Measurements from ENCODE around the gene CHST11. TPM values are rescaled to one million over a fixed set of nuclear protein-coding genes. Genes with fewer than 3 reads are reported as not detected.

Gene CHST11
- total RNA-seq, 1 experiment from 2014 or later: 38.8 TPM

DNA sequence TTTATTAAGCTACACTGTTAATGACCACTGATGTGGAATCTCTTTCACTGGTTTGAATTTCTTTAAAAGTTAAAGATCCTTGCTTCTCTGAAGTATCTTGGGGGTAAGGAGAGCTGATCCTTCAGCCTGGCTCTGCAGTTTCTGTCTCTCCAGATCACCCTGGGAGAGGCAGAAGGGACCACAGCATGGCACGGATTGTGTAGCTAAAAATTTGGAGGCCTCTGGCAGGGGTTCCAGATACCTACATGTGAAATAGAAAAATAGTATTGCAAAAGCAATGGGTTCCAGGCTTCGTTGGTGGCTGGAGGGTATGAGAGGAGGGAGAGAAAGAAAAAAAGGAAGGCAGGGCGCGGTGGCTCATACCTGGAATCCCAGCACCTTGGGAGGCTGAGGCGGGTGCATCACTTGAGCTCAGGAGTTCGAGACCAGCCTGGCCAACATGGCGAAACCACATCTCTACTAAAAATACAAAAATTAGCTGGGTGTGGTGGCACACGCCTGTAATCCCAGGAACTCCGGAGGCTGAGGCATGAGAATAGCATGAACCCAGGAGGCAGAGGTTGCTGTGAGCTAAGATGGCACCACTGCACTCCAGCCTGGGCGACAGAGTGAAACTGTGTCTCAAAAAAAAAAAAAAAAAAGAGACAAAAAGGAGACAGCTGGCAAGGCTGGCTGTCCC, 3.4 kb downstream of the CHST11 start:
- no peak for DNase-seq (ENCODE audit: low read depth)

DNA sequence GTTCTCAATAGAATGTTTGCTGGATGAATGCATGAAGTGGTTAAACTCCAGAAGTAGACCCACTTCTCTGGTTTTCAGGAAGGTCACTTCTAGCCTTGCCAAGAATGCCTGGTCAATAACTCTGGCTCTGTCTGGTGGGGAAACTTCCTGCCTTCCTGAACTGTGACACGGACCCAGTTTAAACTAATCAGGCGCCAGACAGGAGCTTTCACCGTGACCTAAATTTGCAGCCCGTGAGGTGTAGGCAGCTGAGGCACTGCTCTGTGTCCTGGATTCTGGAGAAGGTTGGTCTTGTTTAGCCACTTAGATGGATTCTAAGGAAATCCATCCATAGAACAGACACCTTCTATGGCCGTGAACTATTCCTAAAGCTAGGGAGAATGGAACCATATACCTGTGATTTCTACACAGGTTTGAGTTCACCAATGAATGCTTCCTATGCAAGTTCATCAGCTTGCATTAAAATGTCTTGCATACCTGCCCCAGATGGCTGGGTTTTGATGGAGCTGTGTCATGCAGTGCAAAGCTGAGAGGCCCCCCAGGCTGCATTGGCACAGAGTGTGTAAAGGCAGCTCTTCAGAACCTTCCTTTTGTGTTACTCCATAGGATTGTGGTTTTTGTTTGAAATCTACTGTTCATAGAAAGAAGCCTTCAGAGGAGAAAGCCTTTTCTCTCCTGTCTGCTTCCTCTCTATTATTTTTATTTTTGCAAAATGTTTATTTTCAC, 4.4 kb downstream of the CHST11 start:
- peak; percentile 50 for DNase-seq (ENCODE audit: low read depth)

DNA sequence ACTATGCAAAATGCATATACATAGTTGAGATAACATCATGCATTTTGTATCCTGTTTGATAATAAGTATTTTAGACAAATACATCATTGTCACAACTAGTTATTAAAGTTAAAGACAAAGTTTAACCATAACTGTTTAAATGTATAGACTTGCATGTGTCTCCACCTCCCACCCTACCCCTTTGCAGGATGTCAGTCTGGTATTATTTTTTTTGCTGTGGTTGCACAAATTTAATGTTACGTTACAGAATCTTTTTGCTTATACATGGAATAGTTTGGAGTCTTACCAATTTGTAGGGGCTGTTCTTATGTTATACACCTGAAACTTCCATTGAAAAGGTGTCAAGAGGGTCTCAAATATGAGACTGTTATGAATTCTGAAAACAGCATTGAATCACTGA, 5.6 kb downstream of the CHST11 start:
- DNase-seq (ENCODE audit: low read depth): no peak

DNA sequence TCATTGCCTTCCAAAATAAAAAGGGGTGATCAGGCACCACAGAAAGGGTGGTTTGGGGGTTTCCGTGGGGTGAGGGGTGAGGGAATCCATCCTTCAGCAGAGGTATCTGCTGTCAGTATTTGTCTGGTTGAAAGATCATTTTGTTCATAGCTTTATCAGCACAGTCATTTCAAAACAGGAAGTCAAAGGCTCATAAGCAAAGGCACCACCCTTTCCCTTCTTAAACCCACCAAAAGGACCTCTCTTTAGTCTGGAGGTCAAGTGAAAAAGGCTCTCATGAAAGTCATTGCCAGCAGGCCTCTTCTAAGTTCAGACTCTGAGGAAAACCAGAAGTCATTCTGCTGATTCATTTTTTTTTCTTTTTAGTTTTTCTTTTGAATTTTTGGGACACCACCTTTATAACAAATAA, 6.2 kb downstream of the CHST11 start:
- DNase-seq (ENCODE audit: low read depth): no peak

DNA sequence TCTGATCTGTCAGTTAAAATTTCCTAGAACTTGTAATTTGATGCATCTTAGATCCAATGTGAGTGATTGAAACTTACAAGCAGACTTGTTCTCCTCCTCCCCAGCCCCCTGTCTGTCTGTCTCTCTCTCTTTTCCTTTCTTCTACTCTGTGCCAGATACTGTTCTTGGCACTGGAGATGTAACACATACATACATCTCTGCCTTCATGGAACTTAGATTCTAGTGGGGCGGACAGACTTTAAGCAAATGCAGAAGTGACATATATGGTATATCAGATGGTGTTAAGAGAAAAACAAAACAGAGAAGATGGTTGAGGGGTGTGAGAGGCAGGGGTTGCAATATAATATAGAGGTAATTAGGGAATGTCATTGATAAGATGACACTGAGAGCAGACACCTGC, 6.6 kb downstream of the CHST11 start:
- DNase-seq (ENCODE audit: low read depth): no peak

DNA sequence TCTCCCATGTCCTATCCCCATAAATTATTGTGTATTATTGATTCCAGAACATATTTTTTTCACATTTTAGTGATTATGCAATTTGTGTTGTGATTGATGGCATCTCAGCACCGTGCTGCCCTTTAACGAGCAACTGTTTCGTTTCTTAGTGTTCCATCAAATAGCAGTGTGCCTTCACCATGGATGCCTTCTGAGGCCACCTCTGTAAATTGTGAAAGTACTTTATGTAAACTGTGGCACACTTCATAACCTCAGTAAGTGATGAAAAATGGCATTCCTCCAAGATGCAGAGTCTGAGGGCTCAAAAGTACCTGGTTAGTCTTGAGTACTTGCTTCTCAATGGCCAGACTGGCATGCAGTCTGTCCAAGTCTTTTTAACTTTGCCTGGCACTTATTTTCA, 8.2 kb downstream of the CHST11 start:
- no peak for DNase-seq (ENCODE audit: low read depth)

DNA sequence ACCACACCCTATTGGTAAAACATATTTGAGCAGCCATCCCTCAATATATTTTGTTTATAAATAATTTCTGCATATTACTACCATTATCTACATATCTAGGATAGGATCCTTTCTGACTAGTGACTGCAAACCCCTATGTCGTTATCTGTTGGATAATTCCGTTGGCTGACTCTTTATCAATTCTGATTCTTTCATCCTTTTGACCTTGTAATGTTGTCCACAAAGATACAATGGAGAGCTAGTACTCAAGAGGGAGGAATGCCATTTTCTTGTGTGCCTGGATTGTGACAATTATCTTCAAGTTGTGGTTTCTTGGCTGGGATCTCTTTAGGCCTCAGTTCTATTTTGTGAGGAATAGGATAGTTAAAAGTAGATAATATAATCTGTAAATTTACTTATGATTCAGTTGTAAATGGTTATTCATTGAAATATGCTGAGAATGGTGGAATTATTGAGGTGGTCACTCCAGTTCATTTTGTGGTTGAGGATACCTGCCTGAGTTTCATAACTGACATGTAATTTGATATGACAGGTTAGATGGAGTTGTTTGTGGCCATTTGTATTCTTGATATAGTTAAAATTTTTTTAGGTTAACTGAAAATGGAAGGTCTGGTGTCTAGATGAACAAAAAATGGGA, 10.1 kb downstream of the CHST11 start:
- no peak for DNase-seq (ENCODE audit: low read depth)

DNA sequence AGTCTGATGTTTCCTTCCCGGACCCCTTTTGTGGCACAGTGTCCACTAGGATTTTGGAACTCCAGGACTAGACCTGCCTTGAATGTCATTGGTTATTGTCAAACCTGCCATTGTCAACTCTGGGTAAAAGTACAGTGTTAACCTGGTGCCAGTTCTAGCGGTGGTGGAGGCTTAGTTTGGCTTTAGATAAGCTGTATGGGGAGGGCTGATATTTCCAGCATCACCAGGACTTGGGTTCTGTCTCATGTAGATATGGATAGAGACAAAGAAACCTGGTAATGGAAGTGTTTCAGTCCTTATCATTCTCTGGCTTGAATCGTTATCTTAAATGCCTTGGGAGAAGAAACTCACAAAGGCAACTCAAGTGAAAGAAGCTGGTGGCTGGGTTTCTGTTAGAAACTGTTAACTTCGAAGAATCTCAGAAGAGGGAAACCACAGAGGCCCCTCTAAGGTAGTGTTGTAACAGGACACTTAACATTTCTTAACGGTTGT, 10.6 kb downstream of the CHST11 start:
- no peak for DNase-seq (ENCODE audit: low read depth)

DNA sequence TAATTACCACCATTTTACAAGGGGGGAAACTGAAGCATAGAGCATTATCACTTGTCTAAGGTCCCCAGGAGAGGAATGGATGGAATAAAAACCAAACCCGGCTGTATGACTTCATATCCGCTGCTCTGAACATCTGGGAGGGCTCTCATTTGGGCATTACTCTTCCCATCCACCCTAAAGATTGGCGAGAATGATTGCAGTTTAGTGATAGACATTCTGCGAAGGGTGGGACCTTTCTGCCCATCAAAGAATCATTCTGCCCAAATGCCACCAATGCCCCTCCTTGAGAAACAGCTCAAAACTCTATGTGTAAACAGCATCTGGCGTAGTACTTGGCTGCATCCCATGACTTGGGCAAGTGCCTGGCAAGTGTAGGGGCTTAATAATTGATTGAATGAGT, 11.6 kb downstream of the CHST11 start:
- DNase-seq (ENCODE audit: low read depth): no peak

DNA sequence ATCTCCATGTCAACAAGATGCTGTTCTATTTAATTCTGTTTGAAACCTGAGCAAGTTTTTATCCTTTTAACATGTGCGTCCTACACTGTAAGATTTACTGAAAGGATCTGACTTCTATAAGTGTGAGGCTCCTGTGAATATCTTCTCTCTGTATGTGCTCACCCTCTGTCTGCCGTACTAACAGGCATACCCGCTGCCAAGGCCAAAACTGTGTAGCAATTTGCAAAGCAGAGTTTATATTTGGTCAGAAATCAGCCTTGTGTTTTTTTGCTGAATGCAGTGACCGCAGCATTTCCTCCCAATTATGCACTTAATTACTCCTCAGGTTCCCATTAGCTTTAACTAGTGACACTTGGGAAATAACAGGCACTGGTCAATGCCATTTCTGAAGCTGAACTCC, 12.3 kb downstream of the CHST11 start:
- no peak for DNase-seq (ENCODE audit: low read depth)

DNA sequence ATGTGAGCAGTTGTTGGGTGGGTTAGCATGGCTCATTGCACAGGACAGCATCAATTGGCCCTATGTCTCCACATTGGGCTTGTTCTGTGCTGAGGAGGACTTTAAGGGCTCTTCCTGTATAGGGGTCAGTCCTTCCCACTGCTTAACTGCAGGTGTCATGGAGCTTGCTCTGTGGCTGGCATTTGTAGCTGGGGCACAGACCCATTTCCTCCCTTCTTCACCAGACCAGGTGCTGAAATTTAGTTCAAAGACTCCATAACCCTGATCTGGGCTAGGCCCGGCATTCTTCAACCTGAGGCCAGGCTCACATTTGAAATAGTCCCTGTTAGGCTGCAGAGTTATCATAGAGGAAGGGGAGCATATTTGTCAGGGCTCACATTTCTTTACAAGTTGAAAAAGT, 12.8 kb downstream of the CHST11 start:
- DNase-seq (ENCODE audit: low read depth): no peak

DNA sequence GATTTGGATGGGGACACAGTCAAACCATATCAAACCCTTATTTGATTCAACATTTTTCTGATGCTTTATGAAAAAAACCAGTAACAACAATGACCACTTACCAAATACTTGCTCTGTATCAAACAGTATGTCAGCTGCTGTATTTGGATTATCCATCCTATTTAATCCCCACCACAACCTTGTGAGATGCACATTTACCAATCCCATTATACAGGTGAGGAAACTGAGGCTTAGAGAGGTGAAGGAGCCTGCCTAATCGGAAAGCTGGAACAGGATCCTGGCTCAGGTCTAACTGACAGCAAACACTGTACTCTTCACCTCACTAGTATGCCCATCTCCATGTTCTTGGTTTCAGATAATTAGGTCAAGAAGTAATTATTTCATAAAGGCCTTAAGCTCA, 13.8 kb downstream of the CHST11 start:
- no peak for DNase-seq (ENCODE audit: low read depth)

DNA sequence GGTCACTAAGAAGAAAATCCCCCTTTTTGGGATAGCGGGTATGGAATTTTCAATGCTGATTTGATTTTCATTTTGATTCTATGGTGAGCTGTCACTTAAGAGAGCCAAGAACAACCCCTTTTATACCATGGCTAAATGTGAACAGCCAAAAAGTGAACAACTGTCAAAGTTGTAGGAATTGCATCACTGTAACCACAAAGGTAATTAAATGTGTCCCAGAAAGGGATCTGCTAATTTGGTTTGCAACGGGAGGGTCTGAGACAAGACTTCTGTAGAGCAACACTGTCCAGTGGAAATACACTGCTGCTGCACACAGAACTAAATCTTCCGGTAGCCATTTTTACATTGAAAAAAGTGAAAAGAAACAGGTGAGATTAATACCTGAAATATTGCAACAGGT, 14.6 kb downstream of the CHST11 start:
- DNase-seq (ENCODE audit: low read depth): no peak

DNA sequence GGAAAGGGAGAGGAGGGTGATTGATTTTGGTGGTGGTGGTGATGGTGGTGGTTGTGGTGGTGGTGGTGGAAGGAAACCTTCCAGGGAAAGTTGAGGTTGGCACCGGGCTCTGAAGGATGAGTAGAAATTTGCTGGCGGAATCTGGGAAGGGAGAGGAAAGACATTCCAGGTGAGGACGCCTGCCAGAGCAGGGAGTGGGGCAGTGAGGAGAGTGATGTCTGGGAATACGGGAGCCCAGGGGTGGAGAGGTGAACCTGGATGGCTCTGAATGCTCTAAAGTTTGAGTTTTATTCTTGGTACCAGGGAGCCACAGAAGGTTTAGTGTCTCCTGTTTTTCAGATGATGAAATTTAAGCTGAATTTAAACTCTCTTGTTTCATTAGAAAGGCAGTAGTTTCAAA, 16.0 kb downstream of the CHST11 start:
- DNase-seq (ENCODE audit: low read depth): no peak

DNA sequence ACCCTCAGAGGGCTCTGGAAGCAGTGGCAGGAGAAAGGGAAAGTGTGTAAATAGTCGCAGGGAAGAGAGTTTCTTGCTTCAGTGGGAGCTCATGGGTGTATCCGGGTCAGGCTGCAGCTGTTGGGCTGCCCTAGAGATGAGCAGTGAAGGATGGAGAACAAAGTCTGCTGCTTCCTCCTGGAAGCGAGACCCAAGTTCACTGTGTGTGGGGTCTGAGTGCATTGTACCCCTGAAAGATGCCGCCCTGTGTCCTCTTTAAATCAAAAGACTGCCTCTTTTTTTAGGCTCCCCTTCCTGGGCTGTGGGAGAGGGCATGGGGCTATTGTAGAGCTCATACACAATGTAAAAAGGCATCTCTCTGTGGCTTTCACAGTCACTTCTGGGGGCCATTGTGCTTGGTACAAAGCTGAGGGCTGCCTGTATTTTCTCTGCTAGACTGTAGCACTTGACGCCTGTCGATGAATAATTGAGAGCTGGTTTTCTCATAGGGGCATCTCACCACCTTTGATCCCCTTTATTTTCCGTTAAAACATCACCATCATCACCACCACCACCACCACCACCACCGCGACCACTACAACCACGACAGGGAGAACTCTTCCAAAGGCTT, 16.7 kb downstream of the CHST11 start:
- no peak for DNase-seq (ENCODE audit: low read depth)

DNA sequence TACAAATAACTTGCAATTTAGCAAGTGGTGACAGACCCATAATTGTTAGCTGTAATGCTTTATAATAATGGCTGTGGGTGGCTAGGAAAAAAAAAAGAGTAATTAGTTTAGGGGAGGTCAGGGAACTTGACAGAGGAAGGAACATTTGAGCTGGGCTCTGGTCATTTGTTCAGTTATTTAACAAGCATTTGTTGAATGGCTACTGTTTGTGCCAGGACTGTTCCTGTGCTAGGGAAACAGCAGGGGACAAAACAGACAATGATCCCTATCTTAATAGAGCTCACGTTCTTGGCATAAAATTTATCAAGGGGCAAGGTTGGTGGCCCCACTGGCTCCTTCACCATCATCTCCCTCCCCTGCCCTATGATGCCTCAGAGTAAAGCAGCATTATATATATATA, 18.5 kb downstream of the CHST11 start:
- DNase-seq (ENCODE audit: low read depth): no peak

DNA sequence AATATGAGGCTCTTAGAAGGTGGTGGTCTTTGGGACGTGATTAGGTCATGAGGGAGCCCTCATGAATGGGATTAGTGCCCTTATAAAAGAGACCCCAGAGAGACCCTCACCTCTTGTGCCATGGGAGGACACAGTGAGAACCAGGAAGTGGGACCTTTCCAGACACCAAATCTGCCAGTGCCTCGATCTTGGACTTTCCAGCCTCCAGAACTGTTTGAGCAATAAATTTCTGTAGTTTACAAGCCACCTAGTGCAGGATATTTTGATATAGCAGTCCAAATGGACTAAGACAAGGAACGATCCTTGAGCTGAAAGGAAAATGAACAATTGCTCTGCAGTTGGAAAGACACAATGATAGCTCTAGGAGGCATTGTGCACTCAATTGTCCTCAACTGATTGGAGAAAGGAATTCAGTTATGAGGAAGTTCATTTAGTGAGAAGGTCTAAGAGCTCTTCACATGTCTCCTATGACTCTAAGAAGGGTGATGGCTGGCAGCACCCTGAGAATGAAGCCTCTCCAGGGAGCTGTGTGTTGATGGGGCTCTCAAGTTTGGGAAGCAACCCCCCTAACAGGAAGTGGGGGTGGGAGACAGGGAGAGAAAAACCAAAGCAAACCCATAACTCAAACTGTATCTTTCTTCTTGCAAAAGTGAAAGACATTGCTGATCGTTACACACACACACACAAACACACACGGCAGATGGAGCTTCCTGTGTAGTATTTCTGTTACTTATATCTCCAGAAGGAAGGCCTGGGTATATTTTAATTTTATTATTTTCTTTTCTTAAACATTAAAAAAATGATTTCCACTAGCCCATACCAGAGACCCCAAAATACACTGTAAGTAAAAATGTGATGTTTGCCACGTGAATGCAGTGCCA, 21.0 kb downstream of the CHST11 start:
- no peak for DNase-seq (ENCODE audit: low read depth)

DNA sequence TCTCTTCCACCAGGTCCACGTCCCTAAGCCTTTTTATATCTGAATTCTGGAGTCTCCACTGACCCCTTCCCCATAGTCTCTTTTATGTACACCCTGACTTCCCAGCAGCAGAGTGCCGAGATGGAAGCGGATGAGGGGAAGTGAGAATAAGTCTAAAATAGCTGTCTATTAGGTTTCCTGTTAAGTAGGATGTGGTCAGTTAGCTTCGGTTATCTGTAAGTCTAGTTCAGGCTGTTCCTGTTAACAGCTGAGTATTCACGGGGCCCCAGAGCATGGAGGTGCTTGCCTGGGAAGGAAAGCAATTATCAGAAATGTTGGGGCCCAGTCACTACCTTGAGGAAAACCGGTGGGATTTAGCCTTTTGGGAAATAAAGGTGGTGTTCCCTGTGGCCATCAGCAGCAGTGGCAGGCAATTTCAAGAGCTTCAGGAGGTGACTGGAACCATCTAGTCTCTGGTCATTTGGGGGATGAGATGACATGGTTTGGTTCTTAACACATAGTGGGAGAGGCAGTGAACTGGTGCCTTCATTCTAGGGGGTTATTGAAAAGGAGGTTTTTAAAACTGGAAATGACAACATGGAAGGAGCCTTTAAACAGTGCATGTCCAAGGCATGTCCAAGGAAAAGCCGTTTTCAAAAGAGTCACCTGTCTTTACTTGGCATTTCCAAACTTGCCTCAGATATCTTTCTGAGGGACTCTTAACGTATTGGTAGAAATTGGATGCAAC, 21.8 kb downstream of the CHST11 start:
- DNase-seq (ENCODE audit: low read depth): peak; percentile 82

DNA sequence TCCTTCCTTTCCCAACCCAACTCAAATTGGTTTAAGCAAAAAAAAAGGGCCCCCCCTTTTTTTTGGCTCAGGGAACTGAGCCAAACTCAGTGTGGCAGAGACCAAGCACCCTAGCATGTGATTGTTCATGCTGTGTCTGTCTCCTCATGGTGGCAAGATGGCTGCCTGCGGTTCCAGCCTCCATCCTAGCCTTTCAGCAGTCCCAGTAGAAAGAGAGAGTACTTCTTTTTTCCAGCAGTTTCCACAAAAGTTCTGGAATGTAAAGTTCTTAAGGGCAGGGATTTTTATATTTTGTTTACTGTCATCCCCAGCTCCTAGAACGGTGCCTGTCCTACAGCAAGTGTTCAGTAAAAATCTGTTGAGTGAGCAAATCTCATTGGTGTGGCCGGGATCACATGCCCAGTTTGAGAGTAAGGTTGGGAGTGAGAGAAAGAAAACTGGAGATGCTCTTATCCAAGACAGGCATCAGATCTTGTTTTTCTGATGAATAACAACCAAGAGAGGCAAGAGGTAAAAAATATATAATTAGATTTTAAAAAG, 22.4 kb downstream of the CHST11 start:
- DNase-seq (ENCODE audit: low read depth): no peak

DNA sequence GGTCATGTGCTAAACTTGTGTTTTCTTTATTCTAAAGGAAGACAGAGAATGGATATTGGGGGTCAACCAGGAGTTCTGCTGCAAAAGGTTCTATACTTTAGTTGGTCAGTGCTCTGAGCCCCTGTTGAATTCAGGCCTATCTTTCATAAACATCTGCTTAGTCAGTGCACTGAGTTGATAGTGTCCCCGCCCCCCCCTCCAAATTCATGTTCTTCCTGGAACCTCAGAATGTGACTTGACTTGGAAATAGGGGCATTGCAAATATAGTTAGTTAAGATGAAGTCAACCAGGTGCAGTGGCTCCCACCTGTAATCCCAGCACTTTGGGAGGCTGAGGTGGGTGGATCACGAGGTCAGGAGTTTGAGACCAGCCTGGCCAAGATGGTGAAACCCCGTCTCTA, 23.3 kb downstream of the CHST11 start:
- DNase-seq (ENCODE audit: low read depth): no peak

All from RPMI7951 (cell line).